Measurements from ENCODE around the gene NDUFA8.

NDUFA8 gene

DNA sequence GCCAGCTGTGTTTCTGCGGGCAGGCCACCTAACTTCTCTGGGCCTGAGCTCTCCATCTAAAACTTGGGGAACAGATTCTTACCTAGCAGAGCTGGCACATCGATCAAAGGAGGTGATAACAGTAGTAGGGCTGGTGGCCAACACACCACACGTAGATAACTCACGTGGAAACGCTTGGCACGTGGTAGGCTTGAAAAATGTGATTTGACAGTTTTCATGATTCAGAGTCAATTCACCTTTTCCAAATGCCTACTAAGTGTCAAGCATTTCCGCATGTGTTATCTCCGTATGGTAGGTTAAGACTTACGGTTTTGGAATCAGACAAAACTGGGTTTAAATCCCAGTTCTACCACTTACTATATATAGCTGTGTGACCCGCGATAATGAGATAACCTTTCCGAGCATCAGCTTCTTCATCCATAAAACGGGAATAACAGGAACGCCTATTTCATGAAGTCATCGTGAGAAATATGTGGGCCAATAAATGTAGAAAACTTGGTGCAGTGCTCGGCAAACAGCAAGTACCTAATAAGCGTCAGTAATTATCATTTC, 25.5 kb downstream of the NDUFA8 start:
- DNase-seq, result no peak

DNA sequence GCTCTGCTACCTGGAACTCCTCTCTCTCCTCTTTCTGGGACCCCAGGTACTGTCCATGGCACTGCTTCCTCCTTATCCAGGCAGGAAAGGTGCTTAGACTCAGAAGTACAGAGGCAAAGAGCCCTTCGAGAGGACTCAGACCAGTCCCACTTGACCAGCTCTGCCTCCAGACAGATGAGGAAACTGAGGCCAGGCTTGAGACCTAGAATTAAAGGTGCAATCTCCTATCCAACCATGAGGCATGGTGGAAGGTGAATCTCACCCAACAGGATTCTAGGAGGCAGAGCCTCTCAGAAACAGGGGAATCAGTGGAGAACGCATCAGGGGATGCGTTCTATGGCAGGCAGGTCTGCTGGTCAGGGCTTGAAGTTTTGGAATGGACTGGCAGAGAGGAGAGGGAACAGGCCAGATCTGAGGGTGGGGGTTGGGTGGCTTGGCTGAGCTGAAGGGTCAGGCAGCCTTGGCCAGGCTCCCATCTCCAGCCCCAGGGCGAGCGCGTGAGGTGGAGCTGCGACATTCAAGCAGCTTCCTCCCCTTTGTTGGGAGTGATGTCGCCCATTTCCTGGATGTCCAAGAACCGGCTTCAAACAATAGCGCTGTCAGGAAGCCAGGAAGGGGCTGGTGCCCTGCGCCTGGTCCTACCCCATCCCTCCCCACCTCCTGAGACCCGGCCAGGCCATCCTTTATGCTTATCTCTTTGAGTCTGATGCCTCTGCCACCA, 26.2 kb downstream of the NDUFA8 start:
- DNase-seq, result no peak

DNA sequence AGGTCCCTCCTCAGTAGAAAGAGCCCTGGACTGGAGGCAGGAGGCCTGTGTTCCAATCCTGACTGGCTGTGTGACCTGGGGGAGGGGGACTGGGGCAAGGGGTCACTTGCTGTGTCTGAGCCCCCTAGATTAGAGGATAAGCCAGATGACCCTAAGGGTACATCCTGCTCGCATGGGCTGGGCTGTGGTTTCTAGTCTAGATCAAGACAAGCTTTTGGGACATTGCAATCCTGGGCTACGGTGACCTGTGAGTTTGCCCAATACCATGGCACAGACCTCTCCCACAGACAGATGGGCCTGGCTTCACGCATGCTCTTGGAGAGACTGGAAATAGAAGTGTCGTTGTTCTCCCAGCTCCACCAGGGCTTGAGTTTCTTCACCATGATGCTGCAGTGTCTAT, 27.0 kb downstream of the NDUFA8 start:
- DNase-seq, result no peak

DNA sequence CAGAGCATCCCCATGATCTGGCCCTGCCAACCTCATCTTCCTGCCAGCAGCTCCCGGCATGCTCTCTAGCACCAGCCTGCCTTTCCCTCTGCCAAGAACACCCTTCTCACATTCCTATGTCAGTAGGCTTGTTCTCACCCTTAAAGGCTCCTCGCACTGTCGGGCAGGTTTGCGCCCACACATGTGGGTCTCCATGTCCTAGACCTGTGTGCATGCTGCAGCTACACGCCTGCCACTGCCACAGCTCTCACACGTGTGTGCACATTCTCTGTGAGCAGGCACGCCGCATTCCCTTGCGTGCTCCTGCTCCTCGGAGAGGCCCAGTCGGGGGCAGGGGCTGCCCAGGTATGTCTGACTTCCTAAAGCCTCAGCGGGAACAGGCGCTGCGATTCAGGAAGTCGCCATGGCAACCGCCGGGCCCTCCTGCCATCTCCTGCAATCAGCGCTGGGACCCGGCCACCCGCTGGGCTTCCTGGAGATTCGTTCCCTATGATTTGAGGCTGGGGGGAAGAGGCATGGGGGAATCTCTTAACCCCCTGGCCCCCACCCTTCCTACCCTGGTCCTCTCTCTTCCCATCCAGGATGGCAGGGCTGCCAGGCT, 28.1 kb downstream of the NDUFA8 start:
- DNase-seq, result no peak

DNA sequence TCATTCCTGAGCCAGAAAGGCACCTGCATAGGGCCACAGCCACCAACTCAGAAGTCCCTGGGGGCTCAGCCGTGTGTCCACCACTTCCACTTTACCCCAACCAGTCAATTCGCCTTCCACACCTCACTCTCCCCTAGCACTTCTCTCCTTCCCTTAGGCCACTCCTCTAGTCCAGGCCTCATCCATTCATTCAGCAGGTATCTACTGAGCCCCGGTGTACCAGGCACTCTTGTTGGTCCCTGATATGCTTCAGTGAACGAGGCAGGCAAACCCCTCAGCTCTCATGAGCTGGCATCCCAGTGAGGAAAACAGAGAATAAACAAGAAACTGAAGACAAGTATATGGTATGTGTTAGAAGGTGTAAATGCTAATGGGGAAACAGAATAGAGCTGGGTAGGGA, 28.7 kb downstream of the NDUFA8 start:
- DNase-seq, result no peak

DNA sequence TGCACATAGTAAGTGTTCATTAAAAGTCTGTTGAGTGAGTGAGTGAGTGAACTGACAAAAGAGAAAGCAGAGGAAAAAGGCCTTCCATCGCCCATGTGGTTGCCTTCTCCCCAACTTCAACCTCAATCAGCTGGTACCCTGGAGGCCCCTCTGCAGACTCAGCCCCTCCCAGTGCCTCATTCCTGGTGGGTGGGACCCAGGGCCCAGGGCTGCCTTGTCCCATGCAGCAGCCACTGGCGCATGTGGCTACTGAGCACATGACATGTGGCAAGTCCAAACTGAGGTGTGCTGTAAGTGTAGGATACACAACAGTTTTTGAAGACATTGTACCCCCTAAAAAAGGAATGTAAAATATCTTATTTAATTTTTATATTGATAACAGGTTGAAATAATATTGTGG, 29.6 kb downstream of the NDUFA8 start:
- no peak for DNase-seq

DNA sequence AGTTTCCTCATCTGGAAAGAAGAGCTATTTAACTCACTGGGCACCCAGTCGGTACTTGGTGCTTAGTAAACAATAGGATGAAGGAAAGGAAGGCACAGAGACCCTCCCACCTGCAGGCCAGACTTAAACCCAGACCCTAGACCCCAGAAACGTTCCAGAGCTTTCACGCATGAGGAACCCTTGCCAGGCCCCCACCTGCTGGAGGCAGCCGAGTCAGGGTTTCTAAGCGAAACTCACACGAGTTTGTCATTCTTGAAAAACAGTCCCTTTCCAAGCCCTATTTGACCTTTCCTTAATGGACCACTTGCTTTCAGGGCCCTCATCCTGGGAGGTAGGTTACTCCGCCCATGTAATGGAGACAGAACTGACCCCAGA, 30.6 kb downstream of the NDUFA8 start:
- DNase-seq, result no peak

DNA sequence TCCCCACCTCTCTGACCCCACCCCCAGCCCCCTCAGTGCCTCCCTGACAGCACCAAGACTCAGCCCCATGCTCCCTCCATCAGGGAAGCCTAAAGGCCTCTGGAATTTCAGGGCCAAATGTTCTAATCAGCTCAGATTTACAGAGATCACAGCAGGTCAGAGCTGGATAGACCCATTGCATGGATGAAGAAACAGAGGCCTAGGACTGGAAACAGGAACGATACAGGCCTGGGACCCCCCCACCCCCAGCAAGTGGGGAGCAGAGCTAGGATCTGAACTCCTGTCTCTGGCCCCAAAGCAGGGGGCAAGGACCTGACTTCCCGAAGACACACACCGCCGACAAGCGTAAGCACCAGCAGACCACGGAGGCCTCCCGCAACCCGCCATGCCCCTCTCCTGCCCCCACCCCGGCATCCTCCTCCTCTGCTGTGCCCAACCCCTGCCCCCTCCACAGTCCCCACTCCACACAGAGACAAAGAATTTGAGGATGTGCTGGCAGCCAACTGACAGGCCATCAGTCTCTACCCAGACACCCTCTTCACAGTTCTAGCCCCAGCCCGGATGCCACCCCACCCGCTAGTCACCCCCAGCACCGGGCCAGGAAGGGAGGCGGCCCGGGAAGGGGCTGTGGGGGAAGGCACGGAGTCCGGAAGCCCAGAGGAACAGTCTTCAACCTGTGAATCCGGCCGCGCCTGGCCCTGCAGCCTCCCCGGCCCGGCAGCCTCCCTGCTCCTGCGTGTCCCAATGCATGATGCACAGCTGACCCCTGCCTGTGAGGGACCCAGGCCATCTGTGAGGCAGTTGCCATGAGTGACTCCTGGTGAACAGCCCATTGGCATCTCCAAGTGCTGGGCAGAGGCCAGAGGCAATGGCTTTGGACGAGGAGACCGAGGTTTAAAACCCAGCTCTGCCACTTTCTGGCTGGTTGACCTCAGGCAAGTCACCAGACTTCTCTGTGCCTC, 31.3 kb downstream of the NDUFA8 start:
- no peak for DNase-seq

DNA sequence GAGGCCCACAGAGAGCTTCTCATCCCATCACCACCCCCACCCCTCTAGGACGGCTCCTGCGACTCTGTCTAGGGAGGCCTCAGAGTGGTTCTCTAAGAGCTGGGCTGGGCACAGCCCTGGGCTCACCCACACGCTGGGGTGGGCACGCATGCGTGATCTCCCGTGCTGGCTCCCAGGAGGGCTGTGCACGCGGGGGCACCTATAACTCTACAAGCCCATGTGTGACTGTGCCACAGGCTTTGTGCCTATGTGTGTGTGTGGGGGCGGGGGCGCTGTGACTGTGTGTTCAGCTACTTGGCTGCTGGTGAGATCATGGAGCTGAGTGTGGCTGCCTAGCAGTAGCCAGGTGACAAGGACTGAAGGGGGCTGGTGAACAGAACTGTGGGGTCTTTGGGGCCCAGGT, 32.2 kb downstream of the NDUFA8 start:
- DNase-seq, result peak; percentile 18

DNA sequence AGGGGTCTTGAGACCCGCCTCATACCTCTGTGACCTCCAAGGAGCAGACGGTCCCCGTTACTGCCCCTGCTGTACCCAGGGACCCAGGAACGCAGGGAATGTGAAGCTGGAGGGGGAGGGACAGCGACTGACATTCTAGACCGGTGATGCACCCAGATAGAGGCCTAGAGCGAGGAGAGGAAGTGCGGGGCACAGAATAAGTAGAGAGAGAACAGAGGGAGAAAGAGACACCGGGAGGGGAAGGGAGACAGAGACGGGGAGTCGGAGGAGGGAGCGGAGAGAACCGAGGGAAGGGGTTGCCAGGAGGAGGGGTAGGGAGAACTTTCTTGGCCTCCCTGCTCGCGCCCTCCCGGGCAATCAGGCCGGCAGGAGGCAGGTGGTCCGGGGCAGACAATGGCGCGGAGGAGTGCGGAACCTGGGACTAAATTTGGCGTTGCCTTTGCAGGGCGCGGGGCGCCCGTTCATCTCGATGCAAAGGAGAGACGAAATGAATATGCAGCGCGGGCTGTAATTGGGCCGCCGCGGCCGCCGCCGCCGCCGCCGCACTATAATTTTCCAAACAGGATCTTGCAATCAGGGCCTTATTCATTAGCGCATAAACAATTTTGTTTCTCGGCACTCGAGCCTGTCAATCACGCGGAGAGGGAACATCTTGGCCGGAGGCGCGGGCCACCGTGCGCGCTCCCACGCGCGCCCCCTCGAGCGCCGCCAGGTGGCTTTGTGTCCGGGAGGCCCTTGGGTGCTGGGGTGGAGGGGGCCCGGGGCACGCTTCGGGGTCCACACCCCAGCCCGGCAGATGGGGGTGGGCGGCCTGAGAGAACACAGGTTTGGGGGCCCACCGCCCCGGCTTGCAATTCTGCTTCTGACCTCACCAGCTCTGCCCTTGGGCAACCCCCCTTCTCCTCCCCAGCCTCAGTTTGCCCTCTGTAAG, 33.0 kb downstream of the NDUFA8 start:
- DNase-seq, result no peak

DNA sequence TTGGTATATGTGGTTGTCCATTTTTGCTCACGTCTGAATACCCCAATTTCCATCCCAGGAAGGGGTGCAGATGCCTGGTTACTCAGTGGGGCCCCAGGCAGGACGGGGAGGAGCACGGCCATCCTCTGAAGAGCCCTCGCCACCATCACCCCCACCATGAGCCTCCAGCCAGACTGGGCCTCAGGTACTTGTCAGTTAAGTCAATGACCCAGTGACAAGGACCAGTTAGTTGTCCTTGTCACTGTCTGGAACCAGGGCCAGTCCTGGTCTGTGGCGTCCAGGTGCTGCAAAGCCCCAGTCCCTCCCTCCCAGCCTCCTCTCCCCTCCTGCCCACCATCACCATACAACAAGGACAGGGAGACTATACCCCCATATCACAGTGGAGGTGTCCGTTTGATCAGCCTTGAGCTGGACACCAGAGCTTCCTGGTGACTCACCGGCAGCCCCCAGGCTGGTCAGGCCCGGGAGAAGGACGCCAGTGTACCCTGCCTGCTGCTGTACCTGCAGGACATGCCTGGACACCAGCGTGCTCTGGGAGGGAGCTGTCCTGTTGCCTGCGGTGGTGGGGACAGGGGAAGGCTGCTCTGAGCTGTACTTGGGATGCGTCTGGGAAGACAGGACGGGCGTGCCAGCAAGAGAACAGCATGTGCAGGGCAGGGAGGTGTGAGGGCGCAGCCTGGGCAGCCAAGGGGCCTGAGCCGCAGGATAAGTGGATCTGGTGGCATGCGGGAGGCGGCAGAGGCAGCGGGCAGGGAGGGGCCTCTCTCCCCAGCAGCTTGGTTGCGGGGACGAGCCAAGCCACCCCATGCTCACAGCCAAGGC, 33.9 kb downstream of the NDUFA8 start:
- no peak for DNase-seq

DNA sequence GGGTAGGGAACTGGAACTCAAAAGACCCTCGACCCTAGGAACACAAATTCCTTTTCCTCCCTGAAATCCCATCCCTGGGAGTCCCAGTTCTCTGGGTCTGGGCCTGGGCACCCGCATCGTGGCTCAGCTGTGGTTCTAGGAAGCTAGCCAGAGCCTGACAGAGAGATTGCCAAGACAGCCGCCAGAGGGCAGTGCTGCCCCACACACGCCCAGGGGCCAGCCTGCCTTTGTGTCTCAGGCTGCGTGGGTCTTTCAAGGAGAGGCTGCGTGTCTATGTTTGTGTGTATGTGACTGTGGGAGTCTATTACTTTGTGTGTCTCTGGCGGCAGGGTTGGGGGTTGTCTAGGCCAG, 34.4 kb downstream of the NDUFA8 start:
- peak; percentile 82 for DNase-seq

DNA sequence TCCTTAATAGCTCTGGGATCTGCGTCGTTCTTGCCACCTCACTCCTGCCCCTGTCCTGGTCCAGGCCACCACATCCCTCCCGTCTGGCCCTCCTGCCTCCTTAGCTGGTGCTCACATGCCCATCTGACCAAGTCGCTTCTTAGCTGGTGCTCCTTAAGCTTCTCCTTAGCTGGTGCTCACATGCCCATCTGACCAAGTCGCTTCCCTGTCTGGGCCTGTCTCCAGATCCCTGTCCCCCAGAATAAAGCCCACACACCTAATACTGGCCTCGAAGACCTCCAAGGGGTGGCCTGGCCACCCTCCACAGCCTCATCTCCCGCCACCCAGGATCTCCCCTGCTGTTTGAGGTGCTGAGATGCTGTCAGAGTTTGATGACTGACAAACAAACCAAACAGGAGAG, 35.1 kb downstream of the NDUFA8 start:
- DNase-seq, result no peak

DNA sequence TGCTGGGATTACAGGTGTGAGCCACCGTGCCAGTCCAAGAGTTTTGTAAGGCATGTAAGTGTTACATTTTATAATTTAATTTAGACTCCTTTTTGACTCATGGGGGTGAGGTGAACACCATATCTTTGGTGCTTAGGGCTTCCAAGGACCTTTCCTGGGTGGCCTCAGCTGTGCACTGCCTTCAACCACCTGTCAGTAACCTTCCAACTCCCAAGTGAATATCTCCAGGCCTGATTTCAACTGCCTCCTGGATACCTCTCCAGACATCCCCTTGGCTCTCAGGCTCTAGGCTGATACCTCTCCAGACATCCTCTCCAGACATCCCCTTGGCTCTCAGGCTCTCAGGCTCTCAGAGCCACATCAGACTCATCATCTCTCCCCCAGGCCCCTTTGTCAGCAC, 35.5 kb downstream of the NDUFA8 start:
- DNase-seq, result no peak

DNA sequence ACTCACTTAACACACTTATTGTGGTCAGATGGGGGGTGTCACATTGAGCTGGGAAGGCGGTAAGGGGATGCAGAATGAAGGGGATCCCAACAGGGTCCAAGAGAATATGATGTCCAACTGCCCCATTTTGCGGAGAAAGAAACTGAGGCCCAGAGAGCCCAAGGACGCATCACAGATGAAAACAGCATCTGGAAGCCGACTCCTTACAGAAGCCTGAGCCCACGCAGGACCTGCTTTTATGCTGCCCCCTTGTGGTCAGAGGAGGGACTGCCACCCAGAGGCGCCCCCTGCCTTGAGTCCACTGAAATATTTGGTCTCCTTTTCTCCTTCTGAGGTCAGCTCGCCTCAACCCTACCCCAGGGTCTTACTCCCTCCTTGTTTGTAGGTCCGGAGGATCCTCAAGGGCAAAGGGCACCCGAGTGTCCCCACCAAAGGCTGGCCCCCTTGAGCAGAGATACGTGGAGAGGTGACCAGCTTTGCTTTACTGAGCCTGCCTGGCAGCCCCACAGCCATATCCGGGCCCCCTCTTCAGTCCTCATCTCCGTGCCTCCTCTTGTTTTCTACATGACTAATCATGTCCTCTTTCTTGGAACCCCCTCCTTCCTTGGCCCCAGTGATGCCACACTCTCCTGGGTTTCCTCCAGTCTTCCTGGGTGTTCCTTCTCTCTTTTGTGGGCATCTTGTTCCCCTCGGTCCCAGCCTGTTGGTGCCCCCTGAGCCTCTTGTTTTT, 36.5 kb downstream of the NDUFA8 start:
- DNase-seq, result peak; percentile 77

DNA sequence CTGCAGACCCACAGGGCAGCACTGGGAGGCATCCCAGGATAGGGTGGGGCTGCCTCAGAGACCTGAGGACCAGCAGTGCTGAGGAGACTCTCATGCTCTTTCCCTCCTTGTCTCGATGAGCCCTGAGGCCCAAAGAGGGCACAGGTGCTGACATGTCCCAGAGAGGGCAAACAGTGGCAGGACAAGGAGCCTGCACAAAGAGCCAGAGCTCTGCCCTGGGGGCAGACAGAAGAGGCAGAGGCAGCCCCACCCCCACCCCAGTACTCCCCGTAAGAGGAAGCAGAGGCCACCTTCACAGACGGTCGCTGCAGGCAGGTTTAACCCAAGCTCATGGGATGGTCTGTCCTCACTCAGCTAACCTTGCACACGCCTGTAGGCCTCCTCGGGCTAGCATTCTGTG, 37.1 kb downstream of the NDUFA8 start:
- DNase-seq, result no peak

DNA sequence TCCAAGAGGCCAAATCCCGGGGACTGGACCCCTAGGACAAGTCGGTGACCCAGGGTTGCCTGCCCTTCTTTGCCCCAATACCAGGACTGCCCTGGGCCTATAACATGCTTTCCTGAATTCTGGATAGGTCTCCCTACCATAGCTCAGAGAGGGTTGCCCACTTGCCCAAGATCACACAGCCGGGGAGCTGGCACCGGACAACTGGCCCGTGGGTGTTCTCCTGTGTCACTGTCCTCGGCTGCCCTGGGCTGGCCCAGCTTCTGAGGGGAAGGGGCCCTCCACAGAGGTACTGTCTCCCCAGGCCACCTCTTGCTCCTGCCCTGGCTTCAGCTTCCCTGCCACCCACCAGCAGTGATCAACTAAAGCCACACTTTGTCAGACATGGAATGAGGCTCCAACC, 37.6 kb downstream of the NDUFA8 start:
- DNase-seq, result no peak

DNA sequence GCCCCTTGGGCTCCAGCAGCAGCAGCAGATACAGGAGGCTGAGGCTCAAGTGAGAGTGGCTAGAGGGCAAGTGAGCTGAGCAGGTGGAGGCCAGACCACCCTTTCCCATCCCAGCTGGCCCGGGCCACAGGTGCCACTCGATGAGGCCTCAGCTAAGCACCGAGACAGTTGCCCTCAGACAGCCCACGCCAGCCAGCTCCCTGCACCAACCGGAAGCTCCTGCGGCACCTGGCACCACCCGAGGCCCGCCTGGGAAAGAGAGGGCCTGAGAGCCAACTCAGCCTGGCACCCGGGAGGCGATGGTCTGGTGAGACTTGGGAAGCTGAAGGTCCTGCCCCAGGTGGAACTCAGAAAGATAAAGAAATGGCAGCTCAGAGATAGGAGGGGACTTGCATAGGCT, 38.2 kb downstream of the NDUFA8 start:
- no peak for DNase-seq

DNA sequence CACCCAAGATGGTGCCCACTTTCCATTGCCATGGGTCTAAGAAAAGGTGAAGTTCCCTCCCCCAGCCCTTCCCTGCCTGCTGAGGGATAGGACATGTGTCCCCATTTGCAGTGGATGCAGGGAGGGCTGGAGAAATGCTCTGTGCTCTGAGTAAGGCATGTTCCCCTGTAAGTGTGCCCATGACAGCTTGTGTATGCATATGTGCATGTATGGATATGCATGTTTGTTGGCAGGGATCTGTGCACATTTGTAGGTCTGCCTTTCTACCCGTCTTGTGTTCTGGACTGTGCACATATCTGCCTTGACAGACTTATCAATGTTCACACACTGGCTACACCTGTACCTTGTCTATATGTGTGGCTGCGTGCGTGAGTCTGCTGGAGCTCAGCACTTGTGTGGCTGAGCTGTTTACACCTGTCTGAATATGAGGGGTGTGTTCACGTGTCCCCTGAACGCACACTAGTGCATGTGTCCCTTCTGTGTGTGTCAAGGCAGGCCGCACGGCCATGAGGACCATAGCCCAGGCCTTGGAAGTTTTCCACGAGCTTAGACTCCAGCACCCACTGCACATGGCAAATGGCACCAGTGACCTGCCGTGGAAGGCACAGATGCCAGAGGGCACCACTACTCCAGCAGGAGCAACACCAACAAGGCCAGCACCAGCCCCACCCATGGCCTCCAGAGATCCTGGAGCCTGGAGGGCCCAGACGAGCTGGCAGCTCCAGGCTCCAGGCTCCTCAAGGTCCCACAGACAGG, 39.1 kb downstream of the NDUFA8 start:
- no peak for DNase-seq

DNA sequence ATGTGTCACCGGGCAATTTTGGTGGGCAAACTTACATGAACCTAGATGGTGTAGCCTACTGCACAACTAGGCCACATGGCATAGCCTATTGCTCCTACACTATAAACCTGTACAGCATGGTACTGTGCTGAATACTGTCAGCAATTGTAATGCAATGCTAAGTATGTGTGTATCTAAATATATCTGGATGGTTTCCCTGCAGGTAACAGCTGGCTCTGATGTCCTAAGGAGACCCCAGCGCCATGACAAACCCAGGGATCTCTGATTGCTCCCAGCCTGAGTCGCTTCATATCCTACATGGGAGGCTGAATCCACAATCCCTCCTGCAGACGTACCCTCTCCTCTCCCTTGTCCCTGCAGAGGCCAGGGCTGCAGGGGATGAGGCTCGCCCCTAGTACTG, 39.9 kb downstream of the NDUFA8 start:
- no peak for DNase-seq
